HEK293 (cell line): ENCODE data around the gene ZNF385C.

Experiments used
- CTCF ChIP-seq: fragments of 450-650 bp; formaldehyde crosslinking; IDR thresholded peaks from 2 replicates; pipeline ENCODE4 v1.5.1; 2016; ENCODE audit warnings: missing biosample characterization, missing genetic modification characterization
- EGR2 ChIP-seq: fragments of 450-650 bp; formaldehyde crosslinking; IDR thresholded peaks from 2 replicates; pipeline ENCODE4 v1.5.1; 2016; ENCODE audit warnings: low read depth, missing biosample characterization, missing genetic modification characterization
- GLIS2 ChIP-seq: fragments of 450-650 bp; formaldehyde crosslinking; IDR thresholded peaks from 2 replicates; pipeline ENCODE4 v1.5.1; 2016; ENCODE audit warnings: missing biosample characterization, missing genetic modification characterization
- KLF7 ChIP-seq: fragments of 450-650 bp; formaldehyde crosslinking; IDR thresholded peaks from 2 replicates; pipeline ENCODE4 v1.5.1; 2016; ENCODE audit warnings: missing biosample characterization, missing genetic modification characterization, borderline replicate concordance
- REST ChIP-seq: fragments of 450-650 bp; formaldehyde crosslinking; IDR thresholded peaks from 2 replicates; pipeline ENCODE4 v1.5.1; 2016; ENCODE audit warnings: missing biosample characterization, missing genetic modification characterization
- ZNF530 ChIP-seq: fragments of 450-650 bp; formaldehyde crosslinking; IDR thresholded peaks from 2 replicates; pipeline ENCODE4 v1.5.1; 2016; ENCODE audit warnings: low read depth, missing biosample characterization, missing genetic modification characterization
- ZNF558 ChIP-seq: fragments of 450-650 bp; formaldehyde crosslinking; IDR thresholded peaks from 2 replicates; pipeline ENCODE4 v1.5.1; 2016; ENCODE audit warnings: missing biosample characterization, missing genetic modification characterization

DNA sequence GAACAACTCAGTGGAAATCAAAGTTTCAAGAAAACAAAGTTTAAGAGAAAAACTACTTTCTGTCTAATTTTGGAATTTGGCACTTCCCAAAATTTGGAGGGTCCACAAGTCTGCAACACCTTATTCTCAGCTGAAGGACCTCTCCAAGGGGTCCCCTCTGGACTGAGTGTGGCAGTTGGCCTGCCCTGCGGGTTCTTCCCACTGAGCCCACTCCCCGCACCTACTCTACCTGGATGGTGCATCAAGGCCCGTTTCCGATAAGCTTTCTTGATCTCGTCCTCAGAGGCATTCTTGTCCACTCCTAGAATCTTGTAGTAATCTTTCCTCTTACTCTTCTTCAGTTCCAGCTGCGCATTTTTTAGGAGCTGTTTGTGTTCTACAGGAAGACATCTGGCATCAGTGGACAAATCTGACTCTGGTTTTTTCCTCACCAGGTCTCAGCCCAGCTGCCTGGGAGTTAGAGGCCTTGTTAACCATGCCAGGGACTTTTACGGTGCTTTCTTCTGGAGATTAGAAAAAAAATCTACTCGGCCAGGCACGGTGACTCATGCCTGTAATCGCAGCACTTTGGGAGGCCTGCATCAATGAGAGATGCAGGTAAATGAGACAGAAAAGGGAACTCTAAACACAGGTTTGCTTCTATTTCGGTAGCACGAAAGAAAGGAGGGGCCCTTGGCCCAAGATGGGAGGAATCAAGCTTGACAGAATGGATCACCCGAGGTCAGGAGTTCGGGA, 116.1 kb downstream of the ZNF385C start:
- TF ChIP-seq REST (tag by site-specific recombination) (no peak), EGR2 (tag by site-specific recombination) (no peak), ZNF530 (no peak), KLF7 (tag by site-specific recombination) (no peak), CTCF (no peak), ZNF558 (tag by site-specific recombination) (no peak), GLIS2 (tag by site-specific recombination) (no peak)
